Right atrium auricular region (tissue), 2 donors: Measurements from ENCODE around the gene MALL. TPM values are rescaled to one million over a fixed set of nuclear protein-coding genes. Genes with fewer than 3 reads are reported as not detected.
A peak's percentile ranks its signal among the peaks of the same experiment; 100 is the strongest.
"Not testable (repeated sequence)": the region's sequence is repeated elsewhere in the genome, so short reads cannot be mapped to it uniquely, and the experiment has no call there.

Experiments
- DNase-seq: peaks from one replicate; pipeline ENCODE4 v3.0.0-alpha.2; 2019; ENCODE audit warnings: low spot score
- H3K27ac ChIP-seq, 2 donors: fragments of 200-600 bp; sonication (generic); 1 replicate in 1 of 2; 2 replicates in 1 of 2; pipeline ENCODE4 v1.5.1; 2016 to 2019
- H3K27me3 ChIP-seq, 2 donors: fragments of 200-600 bp; sonication (generic); one replicate each; pipeline versions ENCODE4 v1.5.1 to v1.6.0; 2017 to 2019
- H3K36me3 ChIP-seq: fragments of 200-600 bp; sonication (generic); one replicate; pipeline ENCODE4 v1.5.1; 2016
- H3K4me1 ChIP-seq, 2 donors: fragments of 200-600 bp; sonication (generic); one replicate each; pipeline versions ENCODE4 v1.5.1 to v1.6.0; 2017 to 2019
- H3K4me3 ChIP-seq, 2 donors: fragments of 200-600 bp; sonication (generic); 1 replicate in 1 of 2; 2 replicates in 1 of 2; pipeline ENCODE4 v1.5.1; 2017 to 2019; ENCODE audit warnings: mild to moderate bottlenecking in 1 of 2, moderate library complexity in 1 of 2
- H3K9me3 ChIP-seq, 2 donors: fragments of 200-600 bp; sonication (generic); one replicate each; pipeline ENCODE4 v1.5.1; 2019
- total RNA-seq, 2 donors: library from RNA; depleted of rRNA; stranded (reverse); fragments of >200 nt; gene quantifications; one replicate each; pipeline ENCODE4 v1.1.0, GENCODE V29; 2016
- TF ChIP-seq, protein P1 (sequence below), 2 donors: fragments of 200-600 bp; sonication (generic); IDR thresholded peaks; one replicate each; pipeline ENCODE4 v1.5.1; 2019; ENCODE audit warnings: antibody characterized with exemption in 2 of 2

Gene MALL
- total RNA-seq, 2 donors from 2014 or later: 17.9 to 27.4 TPM

DNA sequence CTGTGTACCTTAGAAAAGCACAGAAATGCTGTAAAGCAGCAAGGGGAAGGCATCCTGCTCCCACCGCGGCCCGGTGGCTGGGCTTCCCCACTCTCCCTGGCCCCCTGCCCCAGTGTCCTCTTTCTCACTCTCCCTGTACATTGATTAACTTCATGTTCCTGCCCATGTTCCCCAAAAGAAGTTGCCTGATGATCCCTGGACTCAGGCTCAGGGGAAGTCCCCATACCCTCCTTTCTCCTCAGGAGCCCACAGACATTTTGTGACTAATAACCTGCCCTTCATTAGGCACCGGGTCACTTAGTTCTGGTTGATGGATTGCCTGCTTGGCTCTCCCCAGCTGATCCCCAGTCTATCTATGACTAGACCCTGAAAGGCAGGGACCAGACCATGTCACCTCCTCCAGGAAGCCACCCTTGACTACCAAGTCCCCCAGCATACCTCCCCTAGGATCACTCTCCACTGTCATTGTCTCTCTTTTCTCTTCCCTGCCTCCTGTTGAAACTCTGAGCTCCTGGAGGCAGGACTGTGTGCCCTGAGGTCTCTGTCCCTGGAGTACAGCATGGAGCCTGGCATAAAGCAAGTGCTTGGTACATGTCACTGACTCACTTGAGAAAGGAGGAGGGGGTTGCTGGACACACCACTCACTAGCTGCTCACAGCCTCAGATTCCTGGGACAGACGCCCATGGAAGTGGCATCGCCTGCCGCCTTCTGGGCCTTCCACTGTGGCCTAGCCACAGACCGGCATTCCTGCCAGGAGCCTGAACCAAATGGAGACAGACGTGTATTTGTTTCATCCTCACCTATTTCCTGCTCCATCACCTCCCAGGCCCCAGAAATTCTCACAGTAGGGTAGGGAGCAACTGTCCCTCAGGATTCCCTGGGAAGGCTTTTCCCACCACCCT is 13.5 kb downstream of the MALL start:
- Histone ChIP-seq H3K27me3 (no peaks in the 10 kb centered on the region), H3K9me3 (no peaks in the 10 kb centered on the region), H3K27ac (peak overlapping the region; percentile 76 to 92), H3K36me3 (no peaks in the 10 kb centered on the region), H3K4me3 (no peak overlapping the region), H3K4me1 (peaks cover 0 to 45% of the 10 kb centered on the region in 2 donors)
- TF ChIP-seq, protein P1, sequence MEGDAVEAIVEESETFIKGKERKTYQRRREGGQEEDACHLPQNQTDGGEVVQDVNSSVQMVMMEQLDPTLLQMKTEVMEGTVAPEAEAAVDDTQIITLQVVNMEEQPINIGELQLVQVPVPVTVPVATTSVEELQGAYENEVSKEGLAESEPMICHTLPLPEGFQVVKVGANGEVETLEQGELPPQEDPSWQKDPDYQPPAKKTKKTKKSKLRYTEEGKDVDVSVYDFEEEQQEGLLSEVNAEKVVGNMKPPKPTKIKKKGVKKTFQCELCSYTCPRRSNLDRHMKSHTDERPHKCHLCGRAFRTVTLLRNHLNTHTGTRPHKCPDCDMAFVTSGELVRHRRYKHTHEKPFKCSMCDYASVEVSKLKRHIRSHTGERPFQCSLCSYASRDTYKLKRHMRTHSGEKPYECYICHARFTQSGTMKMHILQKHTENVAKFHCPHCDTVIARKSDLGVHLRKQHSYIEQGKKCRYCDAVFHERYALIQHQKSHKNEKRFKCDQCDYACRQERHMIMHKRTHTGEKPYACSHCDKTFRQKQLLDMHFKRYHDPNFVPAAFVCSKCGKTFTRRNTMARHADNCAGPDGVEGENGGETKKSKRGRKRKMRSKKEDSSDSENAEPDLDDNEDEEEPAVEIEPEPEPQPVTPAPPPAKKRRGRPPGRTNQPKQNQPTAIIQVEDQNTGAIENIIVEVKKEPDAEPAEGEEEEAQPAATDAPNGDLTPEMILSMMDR (IDR thresholded peaks at IDR 0.05): no peak
- no peak for DNase-seq

DNA sequence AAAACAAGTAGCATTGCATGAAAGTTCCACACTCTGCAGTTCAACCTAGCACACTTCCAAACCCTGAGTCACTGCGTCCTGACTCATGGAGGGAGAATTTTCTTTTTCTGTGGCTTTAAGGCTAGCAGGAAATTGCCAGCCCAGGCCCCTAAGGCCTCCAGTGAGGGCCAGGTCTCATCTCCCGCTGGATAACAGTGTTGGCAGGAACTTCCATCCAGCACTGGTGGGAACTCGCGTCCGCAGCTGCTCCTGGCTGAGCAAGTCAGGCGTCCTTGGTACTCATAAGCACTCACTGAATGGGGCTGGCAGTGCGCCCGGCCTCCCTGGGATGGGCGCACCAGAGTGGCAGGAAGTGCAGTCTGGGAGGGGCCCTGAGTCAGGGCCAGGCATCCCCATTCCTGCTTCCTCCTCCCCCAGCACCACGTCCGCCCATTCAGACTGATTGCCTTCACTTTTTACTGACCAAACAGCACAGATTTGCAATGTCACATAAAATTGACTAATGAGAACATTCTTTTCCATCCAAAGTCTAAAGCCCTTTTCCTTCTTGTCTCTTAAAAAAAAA is 14.3 kb downstream of the MALL start:
- no peaks in the 10 kb centered on the region for H3K9me3 ChIP-seq
- no peak overlapping the region for H3K4me3 ChIP-seq
- peaks cover 0 to 45% of the 10 kb centered on the region in 2 donors for H3K4me1 ChIP-seq
- DNase-seq: peak; percentile 97
- peak overlapping the region; percentile 76 to 92 for H3K27ac ChIP-seq
- H3K27me3 ChIP-seq: no peaks in the 10 kb centered on the region
- TF ChIP-seq, protein P1 (IDR thresholded peaks at IDR 0.05): peak in 1 of 2 donors; percentile 10
- H3K36me3 ChIP-seq: no peaks in the 10 kb centered on the region

DNA sequence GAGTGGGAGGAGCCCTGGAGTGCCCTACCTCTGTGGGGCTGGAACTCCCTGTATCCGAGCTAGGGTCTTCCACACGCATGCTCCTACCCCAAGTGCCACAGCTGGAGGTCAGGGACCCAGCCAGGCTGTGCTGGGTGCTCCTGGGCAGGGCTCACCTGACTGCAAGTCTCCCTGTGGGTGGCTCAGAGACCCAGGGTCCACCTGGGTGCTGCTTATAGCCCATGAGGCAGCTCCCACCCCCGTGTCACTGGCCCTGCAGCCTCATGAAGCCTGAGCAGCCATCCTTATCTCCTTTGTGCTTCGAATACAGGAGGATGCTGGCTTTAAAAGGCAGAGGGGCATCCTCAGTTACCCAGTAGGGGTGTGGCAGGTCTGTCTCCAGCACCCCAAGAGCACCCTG is 14.7 kb downstream of the MALL start:
- not testable (repeated sequence) for DNase-seq

DNA sequence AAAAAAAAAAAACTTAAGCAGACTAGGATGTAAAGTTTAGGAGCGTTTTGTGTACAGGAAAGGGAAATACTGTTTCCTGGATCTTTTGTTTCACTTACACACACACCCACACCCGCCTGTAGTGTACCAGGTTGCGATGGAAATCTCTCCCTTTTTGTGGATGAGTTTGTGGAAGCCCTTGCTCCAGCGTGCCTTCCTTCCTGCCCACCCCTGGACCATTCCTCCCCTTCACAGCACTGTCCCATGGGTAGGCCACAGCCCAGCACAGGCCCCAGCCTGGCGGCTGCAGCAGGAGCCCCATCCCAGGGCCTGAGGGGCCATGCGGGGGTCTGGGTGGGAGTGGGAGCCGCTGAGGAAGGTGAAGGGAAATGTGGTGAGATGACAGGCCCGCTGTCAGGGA is 15.1 kb downstream of the MALL start:
- H3K27me3 ChIP-seq: no peaks in the 10 kb centered on the region
- no peak for DNase-seq
- TF ChIP-seq, protein P1 (IDR thresholded peaks at IDR 0.05): no peak
- H3K27ac ChIP-seq: peak overlapping the region; percentile 76 to 92
- H3K4me1 ChIP-seq: peaks cover 0 to 42% of the 10 kb centered on the region in 2 donors
- no peaks in the 10 kb centered on the region for H3K9me3 ChIP-seq
- no peaks in the 10 kb centered on the region for H3K36me3 ChIP-seq
- no peak overlapping the region for H3K4me3 ChIP-seq

More for the DNA sequence above, 14.7 kb downstream of the MALL start:
- Histone ChIP-seq H3K4me1 (peaks cover 0 to 45% of the 10 kb centered on the region in 2 donors), H3K27ac (peak overlapping the region; percentile 76 to 92)
- not testable (repeated sequence) for H3K9me3 ChIP-seq, H3K36me3 ChIP-seq, H3K4me3 ChIP-seq, H3K27me3 ChIP-seq

DNA sequence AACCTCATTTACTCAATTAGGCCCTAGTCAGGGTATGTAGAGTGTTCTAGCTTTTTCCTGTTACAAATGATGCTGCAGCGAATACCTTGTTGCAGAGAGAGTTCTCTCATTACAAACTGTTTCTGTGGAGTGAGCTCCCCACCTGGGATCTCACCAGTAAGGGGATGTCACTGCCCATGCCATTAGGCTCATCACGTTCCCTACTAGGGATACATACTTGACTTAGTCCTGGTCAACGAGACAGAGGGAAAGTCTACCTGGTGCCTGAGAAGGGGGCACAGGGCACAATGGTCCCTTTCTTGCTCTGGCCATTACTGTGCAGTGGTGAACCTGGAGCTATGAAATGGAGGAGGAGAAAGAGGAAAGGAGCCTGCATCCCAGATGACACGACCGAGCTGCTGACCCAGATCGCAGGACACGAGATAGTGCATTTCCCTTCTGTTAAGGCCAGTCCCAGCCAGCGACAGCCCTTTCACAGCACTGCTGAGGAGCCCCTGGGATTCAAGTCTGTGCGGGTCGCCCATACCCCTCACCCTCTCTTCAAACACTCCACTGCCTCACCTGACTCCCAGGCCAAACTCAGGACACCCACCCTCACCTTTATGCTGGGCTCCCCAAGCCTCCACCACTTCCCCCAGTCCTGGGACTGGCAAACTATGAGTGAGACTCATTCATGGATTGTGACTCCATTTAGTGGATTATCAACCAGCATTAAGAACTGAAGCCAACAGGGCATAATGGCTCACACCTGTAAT is 16.0 kb downstream of the MALL start:
- H3K36me3 ChIP-seq: no peaks in the 10 kb centered on the region
- H3K27me3 ChIP-seq: no peaks in the 10 kb centered on the region
- peak overlapping the region in 1 of 2 donors; percentile 29 for H3K27ac ChIP-seq
- H3K9me3 ChIP-seq: no peaks in the 10 kb centered on the region
- H3K4me1 ChIP-seq: peaks cover 0 to 39% of the 10 kb centered on the region in 2 donors
- H3K4me3 ChIP-seq: no peak overlapping the region
- DNase-seq: no peak
- TF ChIP-seq, protein P1 (IDR thresholded peaks at IDR 0.05): no peak

DNA sequence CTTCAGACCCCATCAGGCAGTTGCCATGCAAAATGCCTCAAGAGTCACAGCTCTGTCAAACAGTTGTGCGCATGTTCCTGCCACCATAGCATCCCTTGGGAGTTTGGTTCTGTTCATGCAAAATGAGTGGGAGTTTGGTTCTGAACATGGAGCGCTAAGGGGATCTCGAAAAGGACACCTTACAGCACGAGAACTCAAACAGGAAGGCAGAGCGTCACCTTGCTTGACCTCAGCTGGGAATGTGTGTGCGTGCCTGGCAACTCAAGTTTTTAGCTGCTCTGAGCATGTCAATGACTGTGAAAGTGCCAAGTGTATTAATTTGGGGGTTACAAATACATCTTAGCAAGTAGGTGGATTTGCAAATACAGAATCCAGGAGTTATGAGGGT is 16.6 kb downstream of the MALL start:
- H3K4me3 ChIP-seq: no peak overlapping the region
- DNase-seq: no peak
- no peak overlapping the region for H3K27ac ChIP-seq
- no peaks in the 10 kb centered on the region for H3K9me3 ChIP-seq
- H3K36me3 ChIP-seq: no peaks in the 10 kb centered on the region
- TF ChIP-seq, protein P1 (IDR thresholded peaks at IDR 0.05): no peak
- peaks cover 0 to 39% of the 10 kb centered on the region in 2 donors for H3K4me1 ChIP-seq
- H3K27me3 ChIP-seq: no peaks in the 10 kb centered on the region
